ENCODE data around the gene UBN1.

Gene UBN1

DNA sequence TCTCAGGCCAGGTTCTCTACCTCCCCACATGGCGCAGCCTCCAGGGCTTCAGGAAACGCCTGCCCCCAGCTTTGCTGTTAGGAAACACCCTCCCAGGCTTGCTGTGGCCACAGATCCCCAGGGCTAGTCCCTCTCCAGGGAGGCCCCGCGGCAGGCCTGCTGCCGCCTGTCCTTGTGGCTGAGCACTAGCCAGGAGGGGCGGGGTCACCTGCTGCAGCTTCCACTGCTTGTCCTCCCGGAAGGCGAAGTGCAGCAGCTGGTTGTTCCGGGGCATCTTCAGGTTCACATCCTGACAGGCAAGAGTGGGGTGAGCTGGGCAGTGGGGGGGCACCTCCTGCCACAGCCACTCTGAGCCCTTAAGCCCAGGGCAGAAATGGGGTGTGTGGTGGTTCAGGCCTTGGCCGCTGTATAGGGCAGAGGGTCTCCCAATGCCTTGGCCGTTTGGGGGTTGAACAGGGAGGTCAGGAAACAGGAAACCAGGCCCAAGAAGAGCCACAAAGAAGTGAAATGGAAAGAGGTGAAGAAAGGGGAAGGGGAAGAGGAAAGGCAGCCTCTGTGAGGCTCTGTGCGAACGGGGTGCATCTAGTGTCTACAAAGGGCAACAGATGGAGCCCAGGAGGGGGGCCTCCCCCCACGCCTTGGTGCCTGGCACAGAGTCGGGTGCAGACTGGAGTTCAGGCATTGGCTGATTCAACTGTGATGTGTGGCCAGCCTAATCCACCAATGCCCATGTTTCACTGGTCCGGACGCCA, 46.8 kb upstream of the UBN1 start:
- Histone ChIP-seq H3K9me3 (no peaks in the 10 kb centered on the region), H3K4me3 (ENCODE audit: low read depth in 1 of 2, low read length in 1 of 2) (peak overlapping the region; percentile 79 to 100), H3K27ac (peak overlapping the region; percentile 91), H3K36me3 (peaks cover 62% of the 10 kb centered on the region), H3K27me3 (no peaks in the 10 kb centered on the region), H3K4me1 (ENCODE audit: control insufficient read depth in 1 of 2, insufficient read depth in 1 of 2, low read depth in 1 of 2, low read length in 1 of 2) (peaks cover 33 to 40% of the 10 kb centered on the region in 2 experiments)
- TF ChIP-seq, protein P1, sequence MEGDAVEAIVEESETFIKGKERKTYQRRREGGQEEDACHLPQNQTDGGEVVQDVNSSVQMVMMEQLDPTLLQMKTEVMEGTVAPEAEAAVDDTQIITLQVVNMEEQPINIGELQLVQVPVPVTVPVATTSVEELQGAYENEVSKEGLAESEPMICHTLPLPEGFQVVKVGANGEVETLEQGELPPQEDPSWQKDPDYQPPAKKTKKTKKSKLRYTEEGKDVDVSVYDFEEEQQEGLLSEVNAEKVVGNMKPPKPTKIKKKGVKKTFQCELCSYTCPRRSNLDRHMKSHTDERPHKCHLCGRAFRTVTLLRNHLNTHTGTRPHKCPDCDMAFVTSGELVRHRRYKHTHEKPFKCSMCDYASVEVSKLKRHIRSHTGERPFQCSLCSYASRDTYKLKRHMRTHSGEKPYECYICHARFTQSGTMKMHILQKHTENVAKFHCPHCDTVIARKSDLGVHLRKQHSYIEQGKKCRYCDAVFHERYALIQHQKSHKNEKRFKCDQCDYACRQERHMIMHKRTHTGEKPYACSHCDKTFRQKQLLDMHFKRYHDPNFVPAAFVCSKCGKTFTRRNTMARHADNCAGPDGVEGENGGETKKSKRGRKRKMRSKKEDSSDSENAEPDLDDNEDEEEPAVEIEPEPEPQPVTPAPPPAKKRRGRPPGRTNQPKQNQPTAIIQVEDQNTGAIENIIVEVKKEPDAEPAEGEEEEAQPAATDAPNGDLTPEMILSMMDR (IDR thresholded peaks at IDR 0.05) = no peak

DNA sequence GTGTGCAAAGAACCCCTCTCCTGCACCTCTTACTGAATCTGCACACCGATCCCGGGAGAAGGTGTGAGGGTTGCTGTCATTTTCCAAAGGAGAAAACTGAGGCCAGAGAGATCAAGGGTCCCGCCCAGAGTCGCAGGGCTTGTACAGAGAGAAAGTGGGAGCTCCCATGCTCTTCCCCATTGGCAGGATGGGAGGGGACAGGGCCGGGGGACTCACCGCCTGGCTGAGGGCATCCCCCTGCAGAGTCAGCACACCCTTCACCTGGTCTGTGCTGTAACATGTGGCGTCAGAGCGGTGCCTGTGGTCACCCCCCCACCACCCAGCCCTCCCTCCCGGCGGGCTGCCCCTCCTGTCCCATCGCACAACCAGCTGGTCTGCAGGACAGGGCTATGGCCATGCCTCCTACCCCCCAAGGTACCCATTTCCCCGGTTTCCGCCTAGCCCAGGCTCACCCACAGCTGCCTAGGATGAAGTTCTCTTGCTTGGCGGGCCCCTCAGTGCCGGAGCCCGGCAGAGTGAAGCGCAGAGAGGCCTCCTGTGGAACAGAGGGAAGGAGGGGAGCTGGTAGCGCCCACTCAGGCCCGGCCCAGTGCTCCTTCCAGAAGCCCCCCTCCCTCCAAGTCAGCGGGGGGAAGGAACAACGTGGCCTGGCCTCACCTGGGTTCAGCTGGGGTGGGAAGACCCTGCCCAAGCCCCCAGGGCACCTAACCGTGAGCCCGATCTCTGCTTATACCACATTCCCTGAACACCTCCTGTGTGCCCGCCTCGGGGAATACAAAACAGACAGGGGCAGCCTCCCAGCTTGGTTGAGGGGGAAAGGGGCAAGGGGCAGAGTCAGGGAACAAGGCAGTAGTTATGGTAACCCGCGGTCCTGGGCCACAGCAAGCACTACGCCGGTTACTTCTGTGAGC, 46.0 kb upstream of the UBN1 start:
- Histone ChIP-seq H3K4me1 (ENCODE audit: control insufficient read depth in 1 of 2, insufficient read depth in 1 of 2, low read depth in 1 of 2, low read length in 1 of 2) (peaks cover 33 to 40% of the 10 kb centered on the region in 2 experiments), H3K27me3 (no peaks in the 10 kb centered on the region), H3K27ac (peak overlapping the region; percentile 91), H3K9me3 (no peaks in the 10 kb centered on the region), H3K36me3 (peaks cover 62% of the 10 kb centered on the region), H3K4me3 (ENCODE audit: low read depth in 1 of 2, low read length in 1 of 2) (peak overlapping the region; percentile 79 to 100)
- TF ChIP-seq, protein P1 (IDR thresholded peaks at IDR 0.05) = no peak

DNA sequence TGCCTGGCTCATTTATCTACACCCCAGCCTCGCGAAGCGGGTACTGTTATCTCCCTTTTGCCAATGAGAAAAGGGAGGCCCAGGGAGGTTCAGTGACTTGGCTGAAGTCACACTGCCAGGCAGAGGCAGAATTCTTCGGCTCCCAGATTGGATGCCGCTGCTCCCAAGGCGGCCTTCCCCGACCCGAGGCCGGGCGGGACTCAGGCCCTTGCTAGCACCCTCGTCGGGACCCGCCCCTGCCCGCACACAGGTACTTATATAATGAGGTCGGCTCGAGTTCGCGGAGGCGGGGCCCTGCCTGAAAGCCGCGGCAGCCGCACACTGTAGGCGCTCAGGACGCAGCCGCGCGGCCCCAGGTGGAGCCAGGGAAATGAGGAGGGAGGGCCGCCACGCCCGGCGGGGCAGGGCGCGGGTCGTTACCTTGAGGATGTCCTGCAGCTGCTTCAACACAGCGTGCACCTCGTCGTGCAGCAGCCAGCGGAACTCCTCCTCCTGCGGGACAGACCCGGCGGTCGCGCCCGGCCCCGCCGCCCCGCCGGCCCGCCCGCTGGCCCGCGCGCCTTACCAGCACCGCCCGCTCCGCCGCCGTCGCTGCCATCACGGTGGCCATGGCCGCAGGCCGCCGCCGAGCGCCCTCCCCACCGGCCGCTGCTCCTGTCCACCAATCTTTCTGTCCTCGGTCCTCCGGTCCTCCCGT, 45.2 kb upstream of the UBN1 start, which contains the start of gene ROGDI:
Gene ROGDI, minus strand, starts transcription at position 672 of the 697 bp plus-strand sequence. Its CDS starts 62 bp downstream, at position 610.
- no peaks in the 10 kb centered on the region for H3K9me3 ChIP-seq
- peaks cover 58% of the 10 kb centered on the region for H3K36me3 ChIP-seq
- H3K4me3 ChIP-seq (ENCODE audit: low read depth in 1 of 2, low read length in 1 of 2) = peak within 1 kb of the TSS; percentile 79 to 100
- H3K27ac ChIP-seq = peak within 1 kb of the TSS; percentile 91
- TF ChIP-seq, protein P1 (IDR thresholded peaks at IDR 0.05) = no peak
- H3K4me1 ChIP-seq (ENCODE audit: control insufficient read depth in 1 of 2, insufficient read depth in 1 of 2, low read depth in 1 of 2, low read length in 1 of 2) = peaks cover 33 to 40% of the 10 kb centered on the region in 2 experiments
- no peaks in the 10 kb centered on the region for H3K27me3 ChIP-seq

DNA sequence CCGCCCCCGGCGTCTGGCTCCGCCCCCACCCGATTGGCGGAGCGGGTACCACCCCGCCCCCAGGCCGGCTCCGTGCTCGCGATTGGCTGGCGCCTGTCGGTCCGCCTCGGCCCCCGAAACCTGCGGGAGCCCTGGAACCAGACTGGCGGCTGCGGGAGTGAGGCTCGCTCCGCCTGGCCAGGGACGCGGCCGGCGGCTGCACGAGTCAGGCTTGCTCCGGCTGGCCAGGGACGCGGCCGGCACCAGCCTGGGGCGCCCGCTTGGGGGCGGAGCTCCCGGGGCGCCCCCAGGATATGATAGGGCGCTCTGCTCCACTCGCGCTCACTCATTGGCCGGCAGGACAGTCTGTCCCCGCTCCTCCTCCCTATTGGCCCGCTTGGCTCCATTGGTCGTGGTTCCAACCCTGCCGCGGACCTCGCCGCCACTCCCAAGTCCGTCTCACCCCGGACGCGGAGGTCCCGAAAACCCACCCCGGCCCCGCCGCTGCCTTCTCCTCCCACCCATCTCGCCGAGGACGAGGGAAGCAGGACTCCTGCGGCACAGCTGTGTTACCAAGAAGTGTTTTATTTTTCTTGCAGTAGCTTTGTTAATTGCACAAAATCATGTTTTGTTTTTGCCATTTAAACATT, 44.5 kb upstream of the UBN1 start:
- H3K9me3 ChIP-seq = no peaks in the 10 kb centered on the region
- no peaks in the 10 kb centered on the region for H3K27me3 ChIP-seq
- TF ChIP-seq, protein P1 (IDR thresholded peaks at IDR 0.05) = peak; percentile 52
- H3K36me3 ChIP-seq = peaks cover 58% of the 10 kb centered on the region
- H3K4me3 ChIP-seq (ENCODE audit: low read depth in 1 of 2, low read length in 1 of 2) = peak overlapping the region; percentile 79 to 100
- peak overlapping the region; percentile 91 for H3K27ac ChIP-seq
- peaks cover 33 to 40% of the 10 kb centered on the region in 2 experiments for H3K4me1 ChIP-seq (ENCODE audit: control insufficient read depth in 1 of 2, insufficient read depth in 1 of 2, low read depth in 1 of 2, low read length in 1 of 2)

DNA sequence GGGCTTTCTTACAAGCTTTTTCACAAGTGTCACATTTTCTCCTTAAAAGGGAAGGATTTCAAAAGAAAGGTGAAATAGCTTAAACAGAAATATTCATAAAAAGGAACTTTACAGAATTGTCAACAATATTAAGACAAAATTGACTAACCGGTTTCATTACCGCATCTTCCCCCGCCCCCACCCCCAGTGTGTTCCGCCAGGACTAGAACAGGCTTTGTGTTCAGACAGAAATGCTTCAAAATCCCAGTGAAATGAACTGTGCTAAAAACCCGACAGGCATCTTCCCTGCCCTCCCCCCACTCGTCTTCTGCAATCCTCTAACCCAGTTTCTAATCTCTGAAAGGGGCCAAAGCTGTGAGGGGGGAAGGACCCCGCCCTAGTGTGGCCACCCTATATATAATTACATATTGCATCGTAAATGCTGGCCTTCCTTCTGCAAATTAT, 43.9 kb upstream of the UBN1 start:
- peak overlapping the region; percentile 91 for H3K27ac ChIP-seq
- H3K27me3 ChIP-seq = no peaks in the 10 kb centered on the region
- peak overlapping the region; percentile 79 to 100 for H3K4me3 ChIP-seq (ENCODE audit: low read depth in 1 of 2, low read length in 1 of 2)
- TF ChIP-seq, protein P1 (IDR thresholded peaks at IDR 0.05) = no peak
- peaks cover 33 to 40% of the 10 kb centered on the region in 2 experiments for H3K4me1 ChIP-seq (ENCODE audit: control insufficient read depth in 1 of 2, insufficient read depth in 1 of 2, low read depth in 1 of 2, low read length in 1 of 2)
- no peaks in the 10 kb centered on the region for H3K9me3 ChIP-seq
- peaks cover 58% of the 10 kb centered on the region for H3K36me3 ChIP-seq
